NCI-H146 (cell line): ENCODE data around the gene PEBP1.

Source experiments
- DNase-seq: peaks from one replicate; lab custom pipeline; 2025; lab: John Stamatoyannopoulos, UW

The PEBP1 gene

DNA sequence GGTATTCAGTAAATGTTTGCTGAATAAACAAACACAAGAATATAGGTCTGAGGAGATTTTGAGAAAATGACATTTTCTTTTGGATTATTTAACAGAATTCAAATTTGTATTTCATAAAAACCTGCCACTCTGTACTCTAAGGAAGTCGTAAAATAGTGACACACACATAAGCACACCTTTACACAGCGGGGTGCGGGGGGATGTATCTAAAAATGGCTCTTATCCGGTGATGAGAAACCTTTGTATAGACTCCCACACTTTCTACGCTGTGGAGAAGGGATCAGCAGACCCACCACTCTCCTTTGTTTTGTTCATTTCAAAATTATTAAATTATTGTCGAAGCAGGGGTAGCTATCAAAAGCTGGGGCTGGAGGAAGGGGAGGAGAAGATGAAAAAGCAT, 58.0 kb downstream of the PEBP1 start:
- DNase-seq: no peak
